Liver (tissue), 3 donors: ENCODE measurements around the gene GCDH.

Experiments
- TAF1 ChIP-seq: conservative IDR thresholded peaks from 2 replicates; pipeline ENCODE4 v1.6.1; 2016; ENCODE audit warnings: antibody characterized with exemption, mild to moderate bottlenecking
- TF ChIP-seq, protein P1 (sequence below): fragments of 150-350 bp; IDR thresholded peaks from 2 replicates; pipeline ENCODE4 v1.5.1; 2017; ENCODE audit warnings: improper control_type of control experiment, low read depth, low read length; ENCODE audit not compliant: missing input control
- donor health status: healthy.
- donor health status: healthy.

- no peak for TF ChIP-seq TAF1
- TF ChIP-seq, protein P1, sequence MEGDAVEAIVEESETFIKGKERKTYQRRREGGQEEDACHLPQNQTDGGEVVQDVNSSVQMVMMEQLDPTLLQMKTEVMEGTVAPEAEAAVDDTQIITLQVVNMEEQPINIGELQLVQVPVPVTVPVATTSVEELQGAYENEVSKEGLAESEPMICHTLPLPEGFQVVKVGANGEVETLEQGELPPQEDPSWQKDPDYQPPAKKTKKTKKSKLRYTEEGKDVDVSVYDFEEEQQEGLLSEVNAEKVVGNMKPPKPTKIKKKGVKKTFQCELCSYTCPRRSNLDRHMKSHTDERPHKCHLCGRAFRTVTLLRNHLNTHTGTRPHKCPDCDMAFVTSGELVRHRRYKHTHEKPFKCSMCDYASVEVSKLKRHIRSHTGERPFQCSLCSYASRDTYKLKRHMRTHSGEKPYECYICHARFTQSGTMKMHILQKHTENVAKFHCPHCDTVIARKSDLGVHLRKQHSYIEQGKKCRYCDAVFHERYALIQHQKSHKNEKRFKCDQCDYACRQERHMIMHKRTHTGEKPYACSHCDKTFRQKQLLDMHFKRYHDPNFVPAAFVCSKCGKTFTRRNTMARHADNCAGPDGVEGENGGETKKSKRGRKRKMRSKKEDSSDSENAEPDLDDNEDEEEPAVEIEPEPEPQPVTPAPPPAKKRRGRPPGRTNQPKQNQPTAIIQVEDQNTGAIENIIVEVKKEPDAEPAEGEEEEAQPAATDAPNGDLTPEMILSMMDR: no peak
Observed at GRCh38 chr19:12859546-12859945, 31.4 kb upstream of the GCDH start.
